Loucy (cell line): ENCODE results near the gene CHIC2.
"Not testable (repeated sequence)": the region's sequence is repeated elsewhere in the genome, so short reads cannot be mapped to it uniquely, and the experiment has no call there.

Experiments
- H2AFZ ChIP-seq: fragments of 200-600 bp; sonication (generic); 2 replicates; pipeline ENCODE4 v1.6.0; 2016; ENCODE audit warnings: antibody characterized with exemption, mild to moderate bottlenecking, low read length, moderate library complexity
- H3F3A ChIP-seq: fragments of 200-600 bp; 2 replicates; pipeline ENCODE4 v1.6.0; 2016; ENCODE audit warnings: antibody characterized with exemption, low read depth, mild to moderate bottlenecking
- H3K27me3 ChIP-seq: fragments of 200-600 bp; sonication (generic); 2 replicates; pipeline ENCODE4 v1.6.1; 2014; ENCODE audit warnings: low read length, mild to moderate bottlenecking; ENCODE audit not compliant: insufficient read depth, poor library complexity, severe bottlenecking
- H3K36me3 ChIP-seq: fragments of 200-600 bp; sonication (generic); 2 replicates; pipeline ENCODE4 v1.6.1; 2016; ENCODE audit warnings: low read length; ENCODE audit not compliant: insufficient read depth
- H3K4me1 ChIP-seq: fragments of 200-600 bp; sonication (generic); 2 replicates; pipeline ENCODE4 v1.5.1; 2014; ENCODE audit warnings: low read length, mild to moderate bottlenecking; ENCODE audit not compliant: insufficient read depth, poor library complexity, severe bottlenecking
- H3K4me2 ChIP-seq: fragments of 200-600 bp; sonication (generic); 2 replicates; pipeline ENCODE4 v1.6.0; 2014; ENCODE audit warnings: antibody characterized with exemption, low read length, low read depth, mild to moderate bottlenecking; ENCODE audit not compliant: poor library complexity, severe bottlenecking
- H3K4me3 ChIP-seq: fragments of 200-600 bp; sonication (generic); 2 replicates; pipeline ENCODE4 v1.5.1; 2014; ENCODE audit warnings: low read length, mild to moderate bottlenecking, mixed read lengths; ENCODE audit not compliant: poor library complexity, severe bottlenecking
- H3K79me2 ChIP-seq: fragments of 200-600 bp; sonication (generic); 2 replicates; pipeline ENCODE4 v1.6.1; 2014; ENCODE audit warnings: low read length; ENCODE audit not compliant: insufficient read depth
- H3K9ac ChIP-seq: fragments of 200-600 bp; sonication (generic); 2 replicates; pipeline ENCODE4 v1.6.0; 2014; ENCODE audit warnings: mild to moderate bottlenecking, low read depth, low read length, moderate library complexity; ENCODE audit not compliant: poor library complexity, severe bottlenecking
- H3K9me2 ChIP-seq: fragments of 200-600 bp; sonication (generic); replicated peaks from 2 replicates; pipeline ENCODE4 v1.6.1; 2016; ENCODE audit warnings: low read depth, low read length, mixed read lengths
- H3K9me3 ChIP-seq: fragments of 200-600 bp; sonication (generic); 2 replicates; pipeline ENCODE4 v1.6.1; 2014; ENCODE audit warnings: mild to moderate bottlenecking, antibody characterized with exemption, low read length, low read depth; ENCODE audit not compliant: insufficient read depth
- H4K20me1 ChIP-seq: fragments of 200-600 bp; sonication (generic); 2 replicates; pipeline ENCODE4 v1.6.0; 2014; ENCODE audit warnings: antibody characterized with exemption, low read length, mild to moderate bottlenecking; ENCODE audit not compliant: insufficient read depth, poor library complexity, severe bottlenecking
- CTCF ChIP-seq: fragments of 200-600 bp; sonication (generic); conservative IDR thresholded peaks from 2 replicates; pipeline ENCODE4 v1.5.1; 2014; ENCODE audit warnings: mild to moderate bottlenecking, antibody characterized with exemption, low read length
- EZH2phosphoT487 ChIP-seq: fragments of 200-600 bp; IDR thresholded peaks from 2 replicates; pipeline ENCODE4 v1.6.1; 2018; ENCODE audit warnings: antibody characterized with exemption, mild to moderate bottlenecking, moderate library complexity, borderline replicate concordance

Gene CHIC2

GRCh38 chr4:54054501-54054900, 9.9 kb downstream of the CHIC2 start:
- Histone ChIP-seq H3K9ac (no peak overlapping the region), H3K4me3 (no peak overlapping the region), H3K4me1 (peaks cover 43% of the 10 kb centered on the region), H3K36me3 (no peaks in the 10 kb centered on the region), H2AFZ (no peak overlapping the region), H3K4me2 (peak overlapping the region; percentile 86), H3K79me2 (peaks cover 99% of the 10 kb centered on the region), H4K20me1 (peaks cover 79% of the 10 kb centered on the region), H3K9me3 (no peaks in the 10 kb centered on the region), H3K27me3 (no peaks in the 10 kb centered on the region), H3F3A (no peaks in the 10 kb centered on the region), H3K9me2 (no peaks in the 10 kb centered on the region)
- TF ChIP-seq CTCF: no peak
- no peak for TF ChIP-seq EZH2phosphoT487

GRCh38 chr4:54053322-54053721, 11.1 kb downstream of the CHIC2 start:
- H3K9me2 ChIP-seq, H3K36me3 ChIP-seq, H3K9ac ChIP-seq, H3K9me3 ChIP-seq, H3F3A ChIP-seq, H3K27me3 ChIP-seq, H3K4me3 ChIP-seq, H2AFZ ChIP-seq, H3K4me2 ChIP-seq: not testable (repeated sequence)
- Histone ChIP-seq H4K20me1 (peaks cover 73% of the 10 kb centered on the region), H3K4me1 (peaks cover 46% of the 10 kb centered on the region), H3K79me2 (peaks cover 93% of the 10 kb centered on the region)

- Histone ChIP-seq H3K4me2 (peak overlapping the region; percentile 29), H3K4me1 (peaks cover 21% of the 10 kb centered on the region), H3K9me3 (no peaks in the 10 kb centered on the region), H3K9ac (no peak overlapping the region), H2AFZ (no peak overlapping the region), H3K36me3 (peaks cover 11% of the 10 kb centered on the region; the same call in 1 of the 2 replicates), H3F3A (no peaks in the 10 kb centered on the region), H3K79me2 (peaks cover 67% of the 10 kb centered on the region), H3K4me3 (no peak overlapping the region), H3K9me2 (no peaks in the 10 kb centered on the region), H3K27me3 (no peaks in the 10 kb centered on the region), H4K20me1 (peaks cover 43% of the 10 kb centered on the region)
- TF ChIP-seq CTCF (no peak), EZH2phosphoT487 (no peak)
Measured at GRCh38 chr4:54050214-54050904, 14.0 kb downstream of the CHIC2 start.

- H3K79me2 ChIP-seq: peaks cover 43% of the 10 kb centered on the region
Measured at GRCh38 chr4:54043630-54044029, 20.8 kb downstream of the CHIC2 start.

More at GRCh38 chr4:54043630-54044029, 20.8 kb downstream of the CHIC2 start:
- H3K36me3 ChIP-seq: peaks cover 27% of the 10 kb centered on the region
- not testable (repeated sequence) for H3K4me2 ChIP-seq, H4K20me1 ChIP-seq, H2AFZ ChIP-seq, H3F3A ChIP-seq, H3K9ac ChIP-seq, H3K4me3 ChIP-seq, H3K27me3 ChIP-seq, H3K9me3 ChIP-seq, H3K9me2 ChIP-seq, H3K4me1 ChIP-seq
